ENCODE results near the gene ABCC8. TPM values are rescaled to one million over a fixed set of nuclear protein-coding genes. Genes with fewer than 3 reads are reported as not detected.

Gene ABCC8
- total RNA-seq, 1 donor from 2014 or later: 0.30 TPM

DNA sequence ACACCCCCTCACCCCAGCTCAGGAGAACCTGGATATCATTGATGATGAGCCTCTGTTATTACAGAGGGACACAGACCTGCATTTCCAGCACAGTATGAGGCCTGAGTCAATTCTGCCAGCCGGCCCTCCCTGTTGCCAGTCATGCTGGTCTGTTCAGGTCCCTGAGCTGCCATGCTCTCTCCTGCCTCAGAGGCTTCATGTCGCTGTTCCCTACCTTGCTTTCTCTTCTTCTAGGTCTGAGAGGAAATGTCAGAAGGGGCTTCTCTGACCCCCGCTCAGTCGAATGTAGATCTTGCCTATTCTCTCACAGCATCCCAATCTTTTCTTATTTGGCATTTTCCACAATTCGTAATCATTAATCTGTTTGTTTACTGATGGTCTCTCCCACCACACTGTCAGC lies 21.8 kb upstream of the ABCC8 start:
- no peaks in the 10 kb centered on the region for H3K36me3 Mint-ChIP-seq (ENCODE audit: low read depth)
- H3K9me3 Mint-ChIP-seq: no peaks in the 10 kb centered on the region

DNA sequence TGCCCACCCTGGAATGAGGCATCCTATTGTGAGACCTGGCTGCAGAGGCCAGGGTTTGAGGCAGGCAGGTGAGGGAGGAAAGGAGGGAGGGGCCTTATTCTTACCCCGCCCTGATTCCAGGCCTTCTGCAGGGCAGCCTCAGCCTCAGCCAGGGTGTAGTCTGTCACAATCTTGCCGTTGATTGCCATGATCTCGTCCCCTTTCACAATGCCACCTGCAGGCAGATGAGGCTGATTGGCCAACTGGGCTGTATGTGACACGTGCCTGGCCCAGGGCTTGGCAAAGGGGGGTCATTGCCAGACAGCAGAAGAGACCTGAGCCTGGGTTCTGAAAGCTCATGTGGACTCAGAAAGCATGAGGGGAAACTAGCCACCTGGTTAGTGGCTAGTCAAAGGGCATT lies 21.4 kb upstream of the ABCC8 start:
- Mint-ChIP-seq H3K27me3 (ENCODE audit: low read depth) (peaks cover 4% of the 10 kb centered on the region), H3K9me3 (no peaks in the 10 kb centered on the region), H3K27ac (no peak overlapping the region), H3K4me3 (ENCODE audit: low read depth) (no peak overlapping the region), H3K36me3 (ENCODE audit: low read depth) (no peaks in the 10 kb centered on the region), H3K4me1 (ENCODE audit: low read depth) (no peaks in the 10 kb centered on the region)
- no peak for DNase-seq (ENCODE audit: low spot score)
- intact Hi-C loops (cut with micrococcal nuclease): no loop called here

More for the DNA sequence above, 21.8 kb upstream of the ABCC8 start:
- H3K4me3 Mint-ChIP-seq (ENCODE audit: low read depth): no peak overlapping the region
- intact Hi-C loops (cut with micrococcal nuclease): no loop called here
- DNase-seq (ENCODE audit: low spot score): no peak
- no peak overlapping the region for H3K27ac Mint-ChIP-seq
- peaks cover 4% of the 10 kb centered on the region for H3K27me3 Mint-ChIP-seq (ENCODE audit: low read depth)
- H3K4me1 Mint-ChIP-seq (ENCODE audit: low read depth): no peaks in the 10 kb centered on the region

DNA sequence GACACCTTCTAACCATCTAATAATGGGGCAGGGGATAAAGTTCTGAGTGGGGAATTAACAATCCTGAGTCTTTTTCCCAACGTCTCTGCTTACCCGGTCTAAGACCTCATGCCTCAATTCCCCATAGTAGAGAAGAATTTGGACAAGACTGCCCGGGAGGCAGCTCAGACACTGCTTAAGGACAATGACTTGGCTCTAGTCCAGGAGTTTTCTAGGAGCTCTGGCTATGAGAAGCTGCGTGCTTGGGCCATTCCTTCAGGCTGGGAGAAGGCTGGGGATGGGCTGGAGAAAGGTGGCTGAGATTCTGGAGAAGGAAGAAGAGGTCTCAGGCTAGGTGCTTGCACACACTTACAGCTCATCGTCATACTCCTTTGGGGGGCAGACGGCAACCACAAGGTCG lies 19.8 kb upstream of the ABCC8 start:
- no peak for DNase-seq (ENCODE audit: low spot score)
- Mint-ChIP-seq H3K4me1 (ENCODE audit: low read depth) (no peaks in the 10 kb centered on the region), H3K27me3 (ENCODE audit: low read depth) (peaks cover 4% of the 10 kb centered on the region), H3K27ac (no peak overlapping the region), H3K36me3 (ENCODE audit: low read depth) (no peaks in the 10 kb centered on the region), H3K4me3 (ENCODE audit: low read depth) (no peak overlapping the region), H3K9me3 (no peaks in the 10 kb centered on the region)
- intact Hi-C loops (cut with micrococcal nuclease): no loop called here

DNA sequence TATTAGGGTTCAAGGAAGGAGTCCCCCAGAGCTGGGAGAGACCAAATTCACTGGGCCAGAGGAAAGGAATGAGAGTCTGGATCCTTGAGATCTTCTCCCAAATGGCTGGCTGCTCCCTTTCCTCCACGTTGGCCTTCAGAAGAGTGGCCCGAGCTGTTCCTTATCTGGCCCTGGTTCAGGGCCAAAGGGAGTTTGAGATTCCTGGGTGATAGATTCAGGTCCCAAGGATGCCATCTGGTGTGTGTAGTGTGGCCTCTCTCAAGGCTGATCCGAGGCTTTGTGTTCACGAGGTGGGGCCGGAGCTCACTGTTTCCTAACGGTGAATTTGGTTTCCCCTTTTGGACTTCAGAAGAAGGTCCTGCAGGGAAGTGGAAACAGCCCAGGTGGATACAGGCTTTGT lies 17.4 kb upstream of the ABCC8 start:
- intact Hi-C loops (cut with micrococcal nuclease): no loop called here
- DNase-seq (ENCODE audit: low spot score): no peak
- Mint-ChIP-seq H3K36me3 (ENCODE audit: low read depth) (no peaks in the 10 kb centered on the region), H3K9me3 (no peaks in the 10 kb centered on the region), H3K27ac (no peak overlapping the region), H3K4me1 (ENCODE audit: low read depth) (no peaks in the 10 kb centered on the region), H3K27me3 (ENCODE audit: low read depth) (peaks cover 8% of the 10 kb centered on the region), H3K4me3 (ENCODE audit: low read depth) (no peak overlapping the region)

DNA sequence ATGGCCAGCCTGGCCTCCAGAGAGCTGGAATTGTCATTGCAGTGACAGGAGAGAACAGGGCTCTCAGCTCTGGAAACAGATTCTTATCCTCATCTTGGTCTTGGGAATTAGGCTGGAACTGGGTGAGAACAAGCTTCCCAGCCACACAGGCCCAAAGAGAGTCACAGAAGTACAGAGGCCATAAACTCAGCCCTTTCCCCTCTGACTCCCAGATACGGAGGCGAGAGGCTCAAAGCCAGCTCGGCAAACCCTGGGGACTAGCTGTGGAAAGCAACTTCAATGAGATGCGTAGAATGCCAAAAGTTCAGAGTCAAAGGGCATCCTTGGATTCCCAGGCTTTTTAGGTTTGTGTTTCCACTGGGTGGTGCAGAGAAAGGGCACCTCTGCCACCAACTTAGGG lies 14.3 kb upstream of the ABCC8 start:
- H3K4me1 Mint-ChIP-seq (ENCODE audit: low read depth): no peaks in the 10 kb centered on the region
- intact Hi-C loops (cut with micrococcal nuclease): no loop called here
- H3K27ac Mint-ChIP-seq: no peak overlapping the region
- no peaks in the 10 kb centered on the region for H3K9me3 Mint-ChIP-seq
- no peaks in the 10 kb centered on the region for H3K36me3 Mint-ChIP-seq (ENCODE audit: low read depth)
- DNase-seq (ENCODE audit: low spot score): no peak
- H3K27me3 Mint-ChIP-seq (ENCODE audit: low read depth): peaks cover 24% of the 10 kb centered on the region
- H3K4me3 Mint-ChIP-seq (ENCODE audit: low read depth): no peak overlapping the region

DNA sequence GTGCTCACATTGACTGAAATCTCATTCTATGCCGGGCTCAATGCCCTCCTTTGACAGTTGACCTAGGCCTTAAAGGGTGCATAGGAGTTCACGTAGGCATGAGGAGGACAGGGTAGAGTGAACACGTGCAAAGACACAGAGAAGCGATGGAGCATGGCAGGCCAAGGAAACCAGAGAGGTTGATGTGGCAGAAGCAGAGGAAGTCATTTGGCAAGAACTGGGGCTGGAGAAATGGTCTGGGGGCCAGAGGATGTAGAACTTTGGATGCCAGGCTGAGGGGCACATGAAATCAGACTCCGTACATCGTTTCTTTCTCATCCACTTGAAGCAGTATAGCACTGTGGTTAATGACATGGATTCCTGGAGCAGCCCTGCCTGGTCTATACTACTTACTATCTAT lies 13.6 kb upstream of the ABCC8 start:
- no peak overlapping the region for H3K4me3 Mint-ChIP-seq (ENCODE audit: low read depth)
- no peaks in the 10 kb centered on the region for H3K4me1 Mint-ChIP-seq (ENCODE audit: low read depth)
- H3K27me3 Mint-ChIP-seq (ENCODE audit: low read depth): peaks cover 26% of the 10 kb centered on the region
- no peak for DNase-seq (ENCODE audit: low spot score)
- intact Hi-C loops (cut with micrococcal nuclease): no loop called here
- H3K9me3 Mint-ChIP-seq: no peaks in the 10 kb centered on the region
- H3K27ac Mint-ChIP-seq: no peak overlapping the region
- H3K36me3 Mint-ChIP-seq (ENCODE audit: low read depth): no peaks in the 10 kb centered on the region

DNA sequence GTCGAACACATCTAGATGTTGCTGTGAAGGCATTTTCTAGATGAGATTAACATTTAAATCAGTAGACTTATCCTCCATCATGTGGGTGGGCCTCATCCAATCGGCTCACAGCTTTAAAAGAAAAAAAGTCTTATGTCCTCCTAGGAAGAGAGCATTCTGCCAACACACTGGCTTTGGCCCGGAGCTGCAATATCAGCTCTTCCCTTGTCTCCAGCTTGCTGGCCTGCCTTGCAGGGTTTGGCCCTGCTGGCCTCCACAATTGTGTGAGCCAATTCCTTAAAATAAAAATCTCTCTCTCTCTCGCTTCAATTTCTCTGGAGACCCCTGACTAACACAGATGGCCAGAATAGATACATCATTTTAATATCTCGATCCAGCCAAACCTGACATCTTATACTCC lies 13.1 kb upstream of the ABCC8 start:
- DNase-seq (ENCODE audit: low spot score): no peak
- Mint-ChIP-seq H3K9me3 (no peaks in the 10 kb centered on the region), H3K36me3 (ENCODE audit: low read depth) (no peaks in the 10 kb centered on the region), H3K27me3 (ENCODE audit: low read depth) (peaks cover 26% of the 10 kb centered on the region), H3K27ac (no peak overlapping the region), H3K4me1 (ENCODE audit: low read depth) (no peaks in the 10 kb centered on the region), H3K4me3 (ENCODE audit: low read depth) (no peak overlapping the region)
- intact Hi-C loops (cut with micrococcal nuclease): no loop called here

DNA sequence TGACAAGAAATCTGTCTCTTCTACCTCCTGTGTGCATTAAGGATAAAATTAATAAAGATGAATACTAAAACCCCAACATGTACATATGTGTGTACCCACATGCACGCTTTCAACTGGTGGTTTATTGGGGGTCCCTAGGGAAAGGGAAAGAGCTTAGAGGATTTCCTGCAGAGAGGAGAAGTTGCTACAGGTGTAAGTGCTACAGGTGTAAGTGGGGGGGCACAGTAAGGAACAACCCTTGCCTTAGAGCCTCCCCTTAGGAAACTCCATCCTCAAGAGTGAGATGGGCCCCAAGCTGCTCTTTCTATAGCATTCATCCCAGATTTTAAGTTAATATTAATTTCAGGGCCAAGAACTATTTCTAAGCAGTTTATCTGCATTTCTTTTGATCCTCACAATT lies 11.9 kb upstream of the ABCC8 start:
- Mint-ChIP-seq H3K9me3 (peaks cover 3% of the 10 kb centered on the region), H3K27me3 (ENCODE audit: low read depth) (peaks cover 29% of the 10 kb centered on the region), H3K4me1 (ENCODE audit: low read depth) (no peaks in the 10 kb centered on the region), H3K4me3 (ENCODE audit: low read depth) (no peak overlapping the region), H3K27ac (no peak overlapping the region), H3K36me3 (ENCODE audit: low read depth) (no peaks in the 10 kb centered on the region)
- DNase-seq (ENCODE audit: low spot score): no peak
- intact Hi-C loops (cut with micrococcal nuclease): no loop called here

DNA sequence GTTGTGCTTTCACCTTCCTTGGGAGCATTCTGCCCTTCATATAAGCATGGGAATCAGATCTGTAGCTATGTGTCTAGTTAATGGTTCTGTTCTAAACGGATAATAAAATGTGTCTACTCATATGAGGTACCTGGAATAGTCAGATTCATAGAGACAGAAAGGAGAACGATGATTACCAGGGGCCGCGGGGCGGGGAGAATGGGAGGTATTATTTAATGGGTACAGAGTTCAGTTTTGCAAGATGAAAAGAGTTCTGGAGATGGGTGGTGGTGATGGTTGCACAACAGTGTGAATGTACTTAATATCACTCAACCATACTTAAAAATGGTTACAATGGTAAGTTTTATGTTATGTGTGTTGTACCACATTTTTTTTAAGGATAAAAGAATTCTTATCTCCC lies 10.0 kb upstream of the ABCC8 start:
- peaks cover 5% of the 10 kb centered on the region for H3K9me3 Mint-ChIP-seq
- intact Hi-C loops (cut with micrococcal nuclease): no loop called here
- no peak overlapping the region for H3K4me3 Mint-ChIP-seq (ENCODE audit: low read depth)
- DNase-seq (ENCODE audit: low spot score): no peak
- no peak overlapping the region for H3K27ac Mint-ChIP-seq
- no peaks in the 10 kb centered on the region for H3K36me3 Mint-ChIP-seq (ENCODE audit: low read depth)
- peaks cover 31% of the 10 kb centered on the region for H3K27me3 Mint-ChIP-seq (ENCODE audit: low read depth)
- no peaks in the 10 kb centered on the region for H3K4me1 Mint-ChIP-seq (ENCODE audit: low read depth)

DNA sequence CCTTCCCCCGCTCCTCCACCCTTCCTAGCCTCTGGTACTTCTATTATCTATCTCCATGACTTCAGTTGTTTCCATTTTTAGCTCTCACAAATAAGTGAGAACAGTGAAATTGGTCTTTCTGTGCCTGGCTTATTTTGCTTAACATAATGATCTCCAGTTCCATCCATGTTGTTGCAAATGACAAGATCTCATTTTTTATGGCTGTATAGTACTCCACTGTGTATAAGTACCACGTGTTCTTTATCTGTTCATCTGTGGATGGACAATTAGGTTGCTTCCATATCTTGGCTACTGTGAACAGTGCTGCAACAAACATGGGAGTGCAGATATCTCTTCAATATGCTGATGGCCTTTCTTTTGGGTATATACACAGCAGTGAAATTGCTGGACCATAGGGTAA lies 6.9 kb upstream of the ABCC8 start:
- no peak for DNase-seq (ENCODE audit: low spot score)
- Mint-ChIP-seq H3K4me1 (ENCODE audit: low read depth) (no peaks in the 10 kb centered on the region), H3K9me3 (peaks cover 5% of the 10 kb centered on the region), H3K4me3 (ENCODE audit: low read depth) (no peak overlapping the region), H3K27me3 (ENCODE audit: low read depth) (peaks cover 42% of the 10 kb centered on the region), H3K27ac (no peak overlapping the region), H3K36me3 (ENCODE audit: low read depth) (no peaks in the 10 kb centered on the region)
- intact Hi-C loops (cut with micrococcal nuclease): no loop called here

DNA sequence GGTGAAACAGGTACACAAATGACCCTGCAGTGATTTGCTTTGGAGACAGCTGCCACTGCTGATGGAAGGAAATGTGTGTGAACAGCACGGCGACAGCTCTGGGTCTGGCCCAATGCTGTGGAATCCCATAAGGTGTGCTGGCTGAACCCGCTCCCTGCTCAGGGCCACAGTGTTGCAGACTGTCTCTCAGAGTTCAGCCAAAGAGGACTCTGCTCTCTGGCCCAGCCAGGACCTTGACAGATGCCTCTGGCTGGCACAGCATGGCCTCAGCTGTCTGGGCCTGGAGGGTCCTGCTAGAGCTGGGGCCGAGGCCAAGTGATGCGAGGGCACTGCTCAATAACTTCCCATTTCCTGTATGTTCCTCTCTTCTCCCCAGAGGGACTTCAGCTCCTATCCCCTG lies 5.3 kb upstream of the ABCC8 start:
- peaks cover 5% of the 10 kb centered on the region for H3K9me3 Mint-ChIP-seq
- DNase-seq (ENCODE audit: low spot score): no peak
- H3K27me3 Mint-ChIP-seq (ENCODE audit: low read depth): peaks cover 49% of the 10 kb centered on the region
- H3K4me3 Mint-ChIP-seq (ENCODE audit: low read depth): no peak overlapping the region
- no peak overlapping the region for H3K27ac Mint-ChIP-seq
- intact Hi-C loops (cut with micrococcal nuclease): no loop called here
- no peaks in the 10 kb centered on the region for H3K4me1 Mint-ChIP-seq (ENCODE audit: low read depth)
- H3K36me3 Mint-ChIP-seq (ENCODE audit: low read depth): no peaks in the 10 kb centered on the region

DNA sequence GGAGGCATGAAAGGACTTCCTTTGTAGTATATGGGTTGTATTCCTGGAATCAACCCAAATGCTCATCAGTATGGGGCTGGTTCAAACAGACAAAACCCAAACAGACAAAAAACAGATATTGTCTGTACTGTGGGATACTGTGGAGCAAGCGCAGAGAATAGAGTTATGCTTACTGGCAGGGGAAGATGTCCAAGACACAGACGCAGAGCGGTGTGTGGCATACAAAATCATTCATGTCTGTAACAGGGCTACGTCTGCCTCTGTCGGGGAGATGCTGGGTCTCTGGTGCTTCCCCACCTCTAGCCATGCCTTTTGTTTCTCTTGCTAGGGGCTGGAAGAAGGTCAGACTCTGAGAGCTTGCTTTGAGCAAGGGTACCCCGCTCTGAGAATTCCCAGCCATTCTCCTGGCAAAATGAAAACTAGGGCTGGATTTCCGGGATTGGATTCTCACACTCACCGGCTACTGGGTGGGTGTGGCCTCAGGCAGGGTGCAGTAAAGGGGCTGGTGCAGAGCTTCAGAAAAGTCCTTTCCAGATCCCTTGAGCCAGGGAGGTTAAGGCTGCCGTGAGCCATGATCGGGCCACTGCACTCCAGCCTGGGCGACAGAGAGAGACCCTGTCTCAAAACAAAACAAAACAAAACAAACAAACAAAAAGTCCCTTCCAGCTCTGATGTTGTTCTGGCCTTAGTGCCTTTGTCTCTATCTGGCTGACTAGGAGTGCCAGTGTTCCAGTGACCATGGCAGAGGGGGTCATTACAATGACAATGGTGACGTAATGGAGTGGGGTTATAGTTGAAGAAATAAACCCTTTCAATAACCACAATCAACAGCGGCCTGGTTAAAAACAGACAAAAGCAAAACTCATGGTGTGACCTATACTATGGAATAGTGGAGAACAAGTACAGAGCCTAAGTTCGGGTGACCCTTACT lies 2.9 kb upstream of the ABCC8 start:
- peaks cover 63% of the 10 kb centered on the region for H3K27me3 Mint-ChIP-seq (ENCODE audit: low read depth)
- H3K4me1 Mint-ChIP-seq (ENCODE audit: low read depth): no peaks in the 10 kb centered on the region
- H3K27ac Mint-ChIP-seq: no peak overlapping the region
- no peaks in the 10 kb centered on the region for H3K36me3 Mint-ChIP-seq (ENCODE audit: low read depth)
- peaks cover 5% of the 10 kb centered on the region for H3K9me3 Mint-ChIP-seq
- intact Hi-C loops (cut with micrococcal nuclease): no loop called here
- DNase-seq (ENCODE audit: low spot score): no peak
- H3K4me3 Mint-ChIP-seq (ENCODE audit: low read depth): no peak overlapping the region

DNA sequence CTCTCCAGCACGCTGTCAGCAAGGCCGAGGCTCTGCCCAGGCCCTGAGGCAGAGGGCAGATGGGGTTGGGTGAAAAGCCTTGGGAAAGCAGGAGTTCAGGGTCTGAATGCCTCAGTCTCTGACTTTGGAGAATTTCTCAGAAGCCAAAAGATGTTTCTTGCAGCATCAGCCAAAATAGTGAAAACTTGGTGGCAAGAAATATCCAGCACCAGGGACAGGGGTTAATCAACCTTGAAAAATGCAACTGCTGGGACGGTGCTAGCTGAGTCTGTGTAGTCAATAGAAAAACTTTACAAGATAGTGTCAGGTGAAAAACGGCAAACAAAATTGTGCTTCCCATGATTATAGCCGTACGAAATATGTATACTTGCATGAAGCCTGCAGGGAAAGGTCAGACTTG lies 1.4 kb upstream of the ABCC8 start:
- Mint-ChIP-seq H3K27me3 (ENCODE audit: low read depth) (peaks cover 71% of the 10 kb centered on the region), H3K9me3 (no peaks in the 10 kb centered on the region), H3K27ac (no peak overlapping the region), H3K36me3 (ENCODE audit: low read depth) (no peaks in the 10 kb centered on the region), H3K4me1 (ENCODE audit: low read depth) (no peaks in the 10 kb centered on the region), H3K4me3 (ENCODE audit: low read depth) (no peak overlapping the region)
- intact Hi-C loops (cut with micrococcal nuclease): no loop called here
- DNase-seq (ENCODE audit: low spot score): no peak
